ENCODE results near the gene CD34.

Gene CD34

DNA sequence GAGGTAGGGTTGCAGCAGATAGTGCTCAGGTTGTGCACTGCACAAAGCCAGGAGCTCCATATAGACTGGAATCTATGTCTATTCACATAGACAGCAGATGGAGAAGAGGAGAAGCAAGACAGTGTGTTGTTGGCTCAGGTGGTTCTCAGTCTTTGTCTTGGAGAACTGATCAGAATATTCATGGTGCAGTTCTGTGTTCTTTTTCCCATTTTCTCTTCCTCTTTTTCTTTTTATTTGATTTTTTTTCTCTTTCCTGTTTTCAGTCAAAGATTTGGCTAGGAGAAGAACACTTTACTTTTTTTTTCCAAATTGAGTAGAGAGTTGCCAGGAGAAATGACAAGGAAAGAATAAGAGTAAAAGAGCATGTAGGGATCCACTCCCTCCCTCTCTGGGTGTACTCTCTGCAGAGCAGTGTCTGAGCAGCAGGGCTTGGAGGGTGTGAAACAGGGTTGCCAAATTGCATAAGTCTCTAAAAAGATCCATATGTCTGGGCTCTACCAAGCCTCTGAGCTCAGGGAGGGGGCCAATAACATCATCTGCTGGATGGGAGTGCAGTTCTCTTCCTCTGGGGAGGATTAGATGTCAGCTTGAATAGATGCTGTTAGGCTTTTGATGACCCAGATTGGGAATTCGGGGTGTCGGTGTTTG lies 8.7 kb upstream of the CD34 start:
- Histone ChIP-seq H4K20me1 (no peaks in the 10 kb centered on the region), H3K4me2 (peak overlapping the region; percentile 89), H3K9me3 (no peaks in the 10 kb centered on the region), H3K36me3 (no peaks in the 10 kb centered on the region), H3K27ac (peak overlapping the region; percentile 88), H3K27me3 (no peaks in the 10 kb centered on the region; the same call in 1 of the 2 replicates), H3K4me1 (peaks cover 77% of the 10 kb centered on the region), H3K4me3 (no peak overlapping the region; the same call in 1 of the 2 replicates), H3K9ac (0 out of 2 replicates have a peak overlapping the region, but pooled peaks have one; percentile 22)
- no peak for TF ChIP-seq Cebpa-rat (IDR thresholded peaks at IDR 0.05)

DNA sequence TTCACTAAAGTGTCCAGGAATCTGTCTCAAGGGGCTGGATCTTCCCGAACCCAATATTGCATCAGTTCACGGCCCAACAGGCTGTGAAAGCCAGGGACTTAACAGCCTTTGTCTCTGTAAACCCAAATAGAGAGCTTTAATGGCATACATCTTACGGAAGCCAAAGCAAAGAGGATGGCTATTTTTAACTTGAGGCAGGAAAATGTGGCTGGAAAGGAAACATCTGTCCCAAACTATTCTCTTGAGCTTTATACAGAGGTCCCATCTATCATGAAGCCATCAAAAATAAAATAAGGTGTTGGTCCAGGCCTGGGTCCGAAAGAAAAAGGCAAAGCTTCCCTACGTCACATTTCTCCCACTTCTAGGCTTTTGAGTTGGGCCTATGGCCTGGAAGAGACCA lies 7.7 kb upstream of the CD34 start:
- H3K4me1 ChIP-seq: peaks cover 67% of the 10 kb centered on the region
- H3K27ac ChIP-seq: peak overlapping the region; percentile 88
- H3K9ac ChIP-seq: peak overlapping the region; percentile 65
- H3K27me3 ChIP-seq: no peaks in the 10 kb centered on the region; the same call in 1 of the 2 replicates
- peak overlapping the region; percentile 46 for H3K4me3 ChIP-seq
- no peaks in the 10 kb centered on the region for H3K36me3 ChIP-seq
- H3K4me2 ChIP-seq: peak overlapping the region; percentile 89
- H4K20me1 ChIP-seq: no peaks in the 10 kb centered on the region
- H3K9me3 ChIP-seq: no peaks in the 10 kb centered on the region
- TF ChIP-seq Cebpa-rat (IDR thresholded peaks at IDR 0.05): no peak

DNA sequence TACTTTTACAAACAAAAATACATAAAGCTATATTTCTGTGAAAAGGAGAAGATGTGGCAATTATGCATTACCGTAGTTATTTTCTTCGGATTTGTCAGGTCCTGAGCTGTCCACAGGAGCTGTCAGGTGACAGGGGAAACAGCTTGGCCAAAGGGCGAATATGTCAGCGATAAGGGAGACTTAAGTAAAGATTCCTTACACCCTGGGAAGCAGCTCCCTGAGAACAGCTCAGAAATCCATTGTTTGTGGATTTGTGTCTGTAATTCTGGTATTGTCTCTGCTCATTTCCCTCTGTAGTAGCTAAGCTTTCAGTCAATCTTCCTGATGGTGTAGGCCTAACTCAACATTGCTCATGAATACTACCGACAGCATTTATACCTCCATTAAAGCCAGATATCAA lies 7.1 kb upstream of the CD34 start:
- Histone ChIP-seq H3K9ac (peak overlapping the region; percentile 65), H3K4me3 (peak overlapping the region; percentile 46), H3K27ac (peak overlapping the region; percentile 88), H3K4me2 (peak overlapping the region; percentile 89), H3K4me1 (peaks cover 61% of the 10 kb centered on the region), H3K36me3 (no peaks in the 10 kb centered on the region), H4K20me1 (no peaks in the 10 kb centered on the region), H3K9me3 (no peaks in the 10 kb centered on the region), H3K27me3 (peaks cover 5% of the 10 kb centered on the region)
- TF ChIP-seq Cebpa-rat (IDR thresholded peaks at IDR 0.05): no peak

DNA sequence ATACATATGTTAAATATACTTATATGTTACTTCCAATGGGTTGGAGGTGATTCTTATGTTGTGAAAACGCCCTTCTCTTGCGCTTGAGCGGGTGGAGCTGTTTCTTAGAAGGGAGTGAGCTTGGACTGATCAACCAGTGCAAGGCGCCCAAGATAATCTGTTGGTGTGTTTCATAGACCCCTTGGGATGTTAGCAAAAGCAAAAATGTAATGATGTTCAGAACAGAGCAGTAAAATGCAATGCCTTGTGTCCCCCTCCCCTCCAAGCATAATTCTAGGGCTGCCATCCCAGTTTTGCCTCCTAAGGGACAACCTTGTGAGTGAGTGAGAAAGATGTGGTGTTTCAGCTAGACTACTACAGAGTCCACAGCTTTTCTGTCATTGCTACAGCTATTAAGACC lies 6.2 kb upstream of the CD34 start:
- H4K20me1 ChIP-seq: no peaks in the 10 kb centered on the region

DNA sequence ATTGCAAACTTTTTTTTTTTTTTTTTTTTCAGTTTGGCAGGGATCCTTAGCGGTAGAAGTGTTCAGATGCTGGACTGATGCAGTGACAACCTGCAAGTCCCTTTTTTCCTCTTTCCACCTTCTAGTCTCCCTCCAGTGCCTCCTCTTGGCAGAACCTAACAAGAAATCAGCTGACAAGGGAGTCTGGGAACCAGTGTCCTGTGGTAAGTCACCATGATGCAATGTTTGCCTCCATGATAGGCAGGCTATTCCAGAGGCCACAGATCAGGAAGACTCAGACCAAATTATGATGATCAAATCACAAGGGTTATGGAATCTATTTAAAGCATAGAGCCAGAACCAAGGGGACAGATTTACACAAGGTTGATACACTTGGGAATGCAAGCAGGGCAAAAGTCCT lies 3.0 kb upstream of the CD34 start:
- Histone ChIP-seq H3K27ac (no peak overlapping the region), H3K9me3 (peaks cover 24% of the 10 kb centered on the region), H4K20me1 (no peaks in the 10 kb centered on the region), H3K4me2 (no peak overlapping the region), H3K9ac (no peak overlapping the region), H3K27me3 (peaks cover 45% of the 10 kb centered on the region), H3K4me1 (peaks cover 21% of the 10 kb centered on the region), H3K4me3 (no peak overlapping the region), H3K36me3 (no peaks in the 10 kb centered on the region)
- no peak for TF ChIP-seq Cebpa-rat (IDR thresholded peaks at IDR 0.05)

More for the DNA sequence above, 6.2 kb upstream of the CD34 start:
- Histone ChIP-seq H3K4me3 (no peak overlapping the region), H3K27me3 (peaks cover 14% of the 10 kb centered on the region), H3K9me3 (0 out of 2 replicates have a peak, but pooled peaks cover 5% of the 10 kb centered on the region), H3K4me1 (peaks cover 52% of the 10 kb centered on the region), H3K4me2 (peak overlapping the region; percentile 89), H3K9ac (no peak overlapping the region), H3K27ac (no peak overlapping the region), H3K36me3 (no peaks in the 10 kb centered on the region)
- no peak for TF ChIP-seq Cebpa-rat (IDR thresholded peaks at IDR 0.05)

DNA sequence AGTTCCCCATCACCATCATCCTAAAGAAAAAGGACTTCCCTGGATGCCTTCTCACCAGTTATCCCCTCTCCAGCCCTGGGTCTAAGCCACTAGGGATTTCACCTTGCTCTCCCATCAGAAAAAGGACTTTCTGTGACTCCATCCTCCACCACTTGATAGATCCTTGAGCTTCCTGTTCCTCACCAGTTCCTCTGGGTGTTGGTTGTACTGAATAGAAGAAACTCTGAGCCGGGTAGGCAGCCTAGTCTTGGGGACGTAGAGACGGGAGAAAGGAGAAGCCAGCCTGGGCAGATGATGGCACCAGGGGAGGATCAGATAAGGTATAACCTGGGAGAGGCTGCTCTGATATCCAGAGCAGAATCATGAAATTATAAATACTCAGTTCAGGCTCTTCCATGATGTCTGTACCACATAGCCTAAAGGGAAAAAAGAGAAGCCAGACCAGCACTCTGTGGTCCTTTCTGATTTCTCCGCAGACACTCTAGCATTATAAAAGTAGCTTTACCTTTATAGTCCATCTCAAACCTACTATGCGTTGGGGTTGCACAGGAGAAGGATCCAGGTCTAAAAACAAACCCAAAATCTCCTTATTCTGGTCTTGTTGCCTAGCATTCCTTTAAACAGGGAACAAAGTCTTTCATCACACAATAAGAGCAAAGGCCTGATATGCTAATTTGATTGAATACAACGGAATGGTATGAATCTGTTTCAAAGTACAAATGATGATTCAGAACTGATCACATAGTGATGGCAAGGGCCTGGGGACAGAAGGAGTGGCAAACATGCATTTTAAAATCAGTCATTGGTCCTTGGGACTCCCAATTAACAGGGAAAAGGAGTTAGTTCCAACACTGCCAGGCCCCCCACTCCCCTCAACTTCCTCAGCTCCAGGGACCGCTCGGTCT lies 1.2 kb upstream of the CD34 start:
- no peaks in the 10 kb centered on the region for H3K36me3 ChIP-seq
- peaks cover 24% of the 10 kb centered on the region for H3K9me3 ChIP-seq
- H3K4me2 ChIP-seq: no peak overlapping the region
- H3K4me3 ChIP-seq: no peak overlapping the region
- H3K27me3 ChIP-seq: peaks cover 56% of the 10 kb centered on the region
- TF ChIP-seq Cebpa-rat (IDR thresholded peaks at IDR 0.05): no peak
- H3K27ac ChIP-seq: no peak overlapping the region
- no peaks in the 10 kb centered on the region for H4K20me1 ChIP-seq
- no peak overlapping the region for H3K9ac ChIP-seq
- H3K4me1 ChIP-seq: peaks cover 3% of the 10 kb centered on the region

DNA sequence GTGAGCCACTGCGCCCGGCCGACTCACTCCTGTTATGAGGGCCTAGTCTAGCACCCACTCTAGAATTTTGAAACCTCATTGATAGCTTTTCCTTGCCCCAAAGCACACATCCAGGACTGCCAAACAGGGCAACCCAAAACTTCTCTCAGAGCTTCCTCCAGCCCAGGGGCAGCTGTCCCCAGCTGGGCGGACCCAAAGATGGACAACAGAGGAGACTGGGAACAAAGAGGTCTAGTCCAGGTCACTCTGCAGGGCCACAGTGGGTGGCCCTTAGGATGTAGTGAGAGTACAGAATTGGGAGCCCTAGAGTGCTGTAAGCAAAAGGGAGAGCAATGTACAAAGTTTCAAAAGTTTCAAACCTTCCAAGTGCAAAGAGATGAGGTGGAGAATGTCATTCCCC lies 1.2 kb downstream of the CD34 start:
- no peaks in the 10 kb centered on the region for H3K4me1 ChIP-seq
- H3K9ac ChIP-seq: no peak overlapping the region
- TF ChIP-seq Cebpa-rat (IDR thresholded peaks at IDR 0.05): no peak
- H3K36me3 ChIP-seq: no peaks in the 10 kb centered on the region
- no peak overlapping the region for H3K4me3 ChIP-seq
- H3K9me3 ChIP-seq: peaks cover 24% of the 10 kb centered on the region
- no peak overlapping the region for H3K4me2 ChIP-seq
- H3K27me3 ChIP-seq: peaks cover 56% of the 10 kb centered on the region
- H3K27ac ChIP-seq: no peak overlapping the region
- no peaks in the 10 kb centered on the region for H4K20me1 ChIP-seq

DNA sequence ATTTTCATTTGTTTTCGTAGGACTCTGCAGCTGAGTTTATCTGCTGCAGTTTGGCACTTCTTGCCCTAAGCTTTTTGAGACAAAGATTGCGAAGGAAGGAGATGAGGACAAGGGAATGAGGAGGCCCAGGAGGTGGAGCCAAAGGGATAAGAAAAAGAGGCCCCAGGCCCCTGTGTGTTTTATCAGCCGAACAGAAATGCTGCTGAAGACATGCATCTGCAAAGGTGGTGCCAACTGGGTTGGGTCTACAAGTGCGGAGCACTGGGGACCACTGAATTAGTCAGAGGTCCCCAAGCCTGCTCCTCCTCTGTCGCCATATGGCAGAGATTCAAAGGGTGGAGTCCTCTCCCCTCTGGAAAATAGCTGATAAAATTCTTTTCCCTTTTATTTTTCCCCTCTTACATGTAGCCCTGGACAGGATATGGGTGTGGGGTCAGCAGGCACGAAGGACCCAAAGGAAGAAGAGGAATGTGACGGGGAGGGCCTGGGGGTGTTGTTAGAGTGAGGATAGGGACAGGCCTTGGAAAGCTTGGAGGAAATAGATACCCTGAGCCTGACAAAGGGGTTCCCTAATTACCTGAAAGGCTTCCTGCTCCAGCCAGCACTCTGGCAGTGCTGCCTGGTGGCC lies 2.7 kb downstream of the CD34 start:
- Histone ChIP-seq H4K20me1 (no peaks in the 10 kb centered on the region), H3K27me3 (peaks cover 53% of the 10 kb centered on the region)
- TF ChIP-seq Cebpa-rat (IDR thresholded peaks at IDR 0.05): no peak

DNA sequence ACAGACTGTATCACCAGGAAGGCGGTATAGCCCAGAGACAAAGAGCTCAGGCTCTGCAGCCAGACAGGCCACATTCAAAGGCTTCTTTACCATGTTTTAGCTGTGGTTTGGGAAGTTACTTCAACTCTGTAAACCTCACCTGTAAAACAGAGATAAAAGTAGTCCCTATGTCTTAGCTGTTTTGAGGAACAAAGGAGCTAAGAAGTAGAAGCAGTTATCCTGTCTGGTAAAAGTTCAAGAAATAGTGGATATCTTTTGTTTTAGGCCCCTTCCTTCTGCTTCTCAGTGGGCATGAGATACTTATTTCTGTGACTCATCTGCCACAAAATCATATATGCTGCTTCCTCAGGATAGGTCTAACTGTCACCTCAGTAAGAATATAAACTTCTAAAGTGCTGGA lies 6.5 kb downstream of the CD34 start:
- Histone ChIP-seq H3K4me2 (no peak overlapping the region), H3K9ac (no peak overlapping the region), H3K4me1 (peaks cover 5% of the 10 kb centered on the region; the same call in 1 of the 2 replicates), H3K27me3 (peaks cover 15% of the 10 kb centered on the region), H3K4me3 (no peak overlapping the region), H3K27ac (no peak overlapping the region), H3K9me3 (no peaks in the 10 kb centered on the region; the same call in 1 of the 2 replicates), H4K20me1 (no peaks in the 10 kb centered on the region), H3K36me3 (no peaks in the 10 kb centered on the region)
- no peak for TF ChIP-seq Cebpa-rat (IDR thresholded peaks at IDR 0.05)

More for the DNA sequence above, 2.7 kb downstream of the CD34 start:
- Histone ChIP-seq H3K4me2 (no peak overlapping the region), H3K27ac (no peak overlapping the region), H3K9ac (no peak overlapping the region), H3K36me3 (no peaks in the 10 kb centered on the region), H3K9me3 (peaks cover 24% of the 10 kb centered on the region), H3K4me3 (no peak overlapping the region), H3K4me1 (no peaks in the 10 kb centered on the region)
